ENCODE data around the gene DAAM2. TPM values are rescaled to one million over a fixed set of nuclear protein-coding genes. Genes with fewer than 3 reads are reported as not detected.

The DAAM2 gene
- total RNA-seq, 6 donors from 2014 or later, result 21.0 to 81.7 (median 31.9) TPM

DNA sequence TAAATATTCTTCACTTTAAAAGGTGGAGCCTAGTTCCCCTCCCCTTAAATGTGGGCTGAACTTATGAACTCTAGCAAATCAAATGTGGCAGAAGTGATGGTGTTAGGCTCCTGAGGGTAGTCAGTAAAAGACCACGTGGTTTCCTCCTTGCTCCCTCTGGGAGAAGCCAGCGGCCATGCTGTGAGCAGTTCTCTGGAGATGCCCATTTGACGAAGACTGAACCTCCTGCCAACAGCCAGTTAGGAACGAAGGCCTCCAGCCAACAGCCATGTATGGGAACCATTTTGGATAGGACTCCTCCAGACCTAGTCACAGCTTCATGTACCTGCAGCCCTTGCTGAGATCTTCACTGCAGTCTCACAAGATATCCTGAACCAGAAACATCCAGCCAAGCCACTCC lies 149.6 kb downstream of the DAAM2 start:
- no peak overlapping the region for H3K4me3 ChIP-seq
- no peak for ATAC-seq (ENCODE audit: low FRiP score in 2 of 2)
- H3K36me3 ChIP-seq, result no peaks in the 10 kb centered on the region
- no peaks in the 10 kb centered on the region for H3K4me1 ChIP-seq
- no peaks in the 10 kb centered on the region for H3K27me3 ChIP-seq
- H3K9me3 ChIP-seq, result no peaks in the 10 kb centered on the region
- no peak overlapping the region for H3K27ac ChIP-seq
- 78 to 88% methylated on average over 3 to 4 of the region's 4 CpGs for WGBS, 2 donors
- no peak for TF ChIP-seq POLR2AphosphoS5 (IDR thresholded peaks at IDR 0.05)
- TF ChIP-seq, protein P1, sequence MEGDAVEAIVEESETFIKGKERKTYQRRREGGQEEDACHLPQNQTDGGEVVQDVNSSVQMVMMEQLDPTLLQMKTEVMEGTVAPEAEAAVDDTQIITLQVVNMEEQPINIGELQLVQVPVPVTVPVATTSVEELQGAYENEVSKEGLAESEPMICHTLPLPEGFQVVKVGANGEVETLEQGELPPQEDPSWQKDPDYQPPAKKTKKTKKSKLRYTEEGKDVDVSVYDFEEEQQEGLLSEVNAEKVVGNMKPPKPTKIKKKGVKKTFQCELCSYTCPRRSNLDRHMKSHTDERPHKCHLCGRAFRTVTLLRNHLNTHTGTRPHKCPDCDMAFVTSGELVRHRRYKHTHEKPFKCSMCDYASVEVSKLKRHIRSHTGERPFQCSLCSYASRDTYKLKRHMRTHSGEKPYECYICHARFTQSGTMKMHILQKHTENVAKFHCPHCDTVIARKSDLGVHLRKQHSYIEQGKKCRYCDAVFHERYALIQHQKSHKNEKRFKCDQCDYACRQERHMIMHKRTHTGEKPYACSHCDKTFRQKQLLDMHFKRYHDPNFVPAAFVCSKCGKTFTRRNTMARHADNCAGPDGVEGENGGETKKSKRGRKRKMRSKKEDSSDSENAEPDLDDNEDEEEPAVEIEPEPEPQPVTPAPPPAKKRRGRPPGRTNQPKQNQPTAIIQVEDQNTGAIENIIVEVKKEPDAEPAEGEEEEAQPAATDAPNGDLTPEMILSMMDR (IDR thresholded peaks at IDR 0.05), result no peak
- no peak for TF ChIP-seq POLR2A (IDR thresholded peaks at IDR 0.05)
- no peak for TF ChIP-seq EP300 (IDR thresholded peaks at IDR 0.05)
- no peak for DNase-seq

DNA sequence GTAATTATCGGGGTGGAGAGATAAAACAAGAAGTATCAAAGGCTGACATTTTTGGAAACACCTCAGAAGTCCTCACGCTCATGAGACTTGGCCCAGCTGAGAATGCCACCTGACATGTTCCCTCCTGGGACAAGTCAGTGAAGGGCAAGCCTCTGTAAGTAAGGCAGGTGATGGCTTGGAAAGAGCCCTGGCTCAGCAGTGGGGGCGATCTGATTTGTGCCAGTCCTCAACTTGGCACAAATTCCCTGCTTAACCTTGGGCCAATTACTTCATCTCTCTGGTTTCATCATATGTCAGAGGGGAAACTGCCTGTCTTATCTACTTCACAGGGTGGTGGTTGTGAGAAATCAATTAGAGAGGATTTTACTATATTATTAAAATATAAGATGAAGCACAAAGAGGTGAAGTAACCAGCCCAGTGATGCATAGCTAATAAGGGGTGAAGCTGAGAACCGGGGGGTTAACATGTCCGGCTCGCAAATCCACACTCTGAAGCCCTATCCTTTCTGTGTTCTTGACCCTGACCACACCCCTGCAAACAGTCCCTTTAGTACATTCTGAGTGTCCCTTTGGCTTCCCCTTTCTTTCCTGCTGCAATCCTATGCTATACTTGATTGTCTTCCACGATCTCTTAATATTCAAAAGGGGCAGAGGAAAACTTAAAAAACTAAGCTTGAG lies 150.9 kb downstream of the DAAM2 start:
- ATAC-seq (ENCODE audit: low FRiP score in 2 of 2), result no peak
- H3K4me1 ChIP-seq, result no peaks in the 10 kb centered on the region

DNA sequence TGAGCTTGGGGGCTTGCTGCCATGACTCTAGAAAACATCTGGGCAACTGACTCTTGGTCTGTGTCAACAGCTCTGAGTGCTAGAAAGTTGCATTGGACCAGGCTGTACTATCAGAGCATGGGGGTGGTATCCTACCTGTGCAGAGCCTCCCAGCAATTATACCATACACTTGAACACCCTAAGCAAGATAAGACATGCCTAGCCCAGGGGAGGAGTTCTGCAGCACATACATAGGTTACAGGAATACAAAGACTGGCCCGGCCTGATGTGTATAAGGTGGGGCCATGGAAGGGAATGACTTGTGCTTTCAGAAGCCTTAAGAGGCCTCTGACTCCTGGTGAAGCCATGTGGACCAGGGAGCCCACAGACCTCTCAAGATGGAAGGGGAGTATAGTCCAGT lies 153.4 kb downstream of the DAAM2 start:
- DNase-seq (no peak), ATAC-seq (ENCODE audit: low FRiP score in 2 of 2) (peak in 1 of 2 donors; percentile 58)
- Histone ChIP-seq H3K36me3 (no peaks in the 10 kb centered on the region), H3K4me3 (no peak overlapping the region), H3K27me3 (no peaks in the 10 kb centered on the region), H3K27ac (no peak overlapping the region), H3K4me1 (no peaks in the 10 kb centered on the region), H3K9me3 (no peaks in the 10 kb centered on the region)
- TF ChIP-seq POLR2AphosphoS5 (IDR thresholded peaks at IDR 0.05) (no peak), POLR2A (IDR thresholded peaks at IDR 0.05) (no peak), EP300 (IDR thresholded peaks at IDR 0.05) (no peak)
- TF ChIP-seq, protein P1 (IDR thresholded peaks at IDR 0.05), result no peak
- WGBS, 2 donors, result 83% methylated on average over 1 of the region's 1 CpG; no CpG with 5 or more reads in 1 of the 2 donors

More for the DNA sequence above, 150.9 kb downstream of the DAAM2 start:
- Histone ChIP-seq H3K4me3 (no peak overlapping the region), H3K27ac (no peak overlapping the region), H3K36me3 (no peaks in the 10 kb centered on the region), H3K27me3 (no peaks in the 10 kb centered on the region), H3K9me3 (no peaks in the 10 kb centered on the region)
- no peak for DNase-seq
- TF ChIP-seq, protein P1 (IDR thresholded peaks at IDR 0.05), result no peak
- TF ChIP-seq EP300 (IDR thresholded peaks at IDR 0.05), result no peak
- no peak for TF ChIP-seq POLR2AphosphoS5 (IDR thresholded peaks at IDR 0.05)
- TF ChIP-seq POLR2A (IDR thresholded peaks at IDR 0.05), result no peak
- 85 to 88% methylated on average over 7 of the region's 7 CpGs for WGBS, 2 donors

DNA sequence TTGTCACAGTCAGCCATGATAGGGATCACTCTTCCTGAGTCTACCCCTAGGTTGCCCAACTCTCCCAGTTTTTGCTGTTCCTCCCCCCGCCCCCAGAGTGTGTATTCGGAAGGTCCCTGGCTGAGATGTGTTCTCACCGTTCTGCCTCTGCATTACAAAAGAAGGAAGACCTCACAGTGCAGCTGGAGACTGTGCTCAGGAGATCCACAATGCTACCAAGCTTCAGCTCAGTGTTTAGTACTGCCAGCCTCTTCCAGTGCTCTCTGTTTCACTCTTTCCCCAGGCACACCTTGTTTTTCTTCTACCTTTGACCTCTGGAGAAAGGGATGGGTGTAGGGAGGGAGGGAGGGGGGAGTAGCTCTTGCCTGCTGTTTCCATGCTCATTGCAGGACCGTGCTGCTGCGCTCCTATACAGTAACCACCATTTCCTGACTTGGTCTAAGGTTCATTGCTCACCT lies 155.5 kb downstream of the DAAM2 start:
- no peaks in the 10 kb centered on the region for H3K27me3 ChIP-seq
- no peak for TF ChIP-seq EP300 (IDR thresholded peaks at IDR 0.05)
- TF ChIP-seq POLR2AphosphoS5 (IDR thresholded peaks at IDR 0.05), result no peak
- TF ChIP-seq POLR2A (IDR thresholded peaks at IDR 0.05), result no peak
- TF ChIP-seq, protein P1 (IDR thresholded peaks at IDR 0.05), result no peak
- 52 to 74% methylated on average over 5 of the region's 5 CpGs for WGBS, 2 donors
- no peak for DNase-seq
- no peak overlapping the region for H3K4me3 ChIP-seq
- no peaks in the 10 kb centered on the region for H3K36me3 ChIP-seq
- H3K27ac ChIP-seq, result no peak overlapping the region
- ATAC-seq (ENCODE audit: low FRiP score in 2 of 2), result no peak
- H3K4me1 ChIP-seq, result no peaks in the 10 kb centered on the region
- no peaks in the 10 kb centered on the region for H3K9me3 ChIP-seq
